Effector memory CD4-positive, alpha-beta T cell (primary cell): ENCODE measurements around the gene CNP.
"Not testable (repeated sequence)": the region's sequence is repeated elsewhere in the genome, so short reads cannot be mapped to it uniquely, and the experiment has no call there.

ENCODE experiments used
- DNase-seq, 3 donors: peaks; one replicate each; pipeline ENCODE4 v3.0.0-alpha.2; 2020
- H3K27ac ChIP-seq: 2 replicates; pipeline ENCODE4 v1.7.0; 2013; ENCODE audit warnings: mild to moderate bottlenecking, low read length, moderate library complexity; ENCODE audit not compliant: insufficient read depth, poor library complexity, severe bottlenecking
- H3K27me3 ChIP-seq: replicated peaks from 2 replicates; pipeline ENCODE4 v1.7.0; 2013; ENCODE audit warnings: mild to moderate bottlenecking, low read length; ENCODE audit not compliant: insufficient read depth, control insufficient read depth, poor library complexity, severe bottlenecking
- H3K36me3 ChIP-seq: 2 replicates; pipeline ENCODE4 v1.7.0; 2013; ENCODE audit warnings: mild to moderate bottlenecking, low read length, moderate library complexity; ENCODE audit not compliant: control insufficient read depth, insufficient read depth
- H3K4me1 ChIP-seq: 2 replicates; pipeline ENCODE4 v1.7.0; 2013; ENCODE audit warnings: low read length, mild to moderate bottlenecking; ENCODE audit not compliant: control insufficient read depth, insufficient read depth, poor library complexity, severe bottlenecking
- H3K4me3 ChIP-seq: 2 replicates; pipeline ENCODE4 v1.7.0; 2013; ENCODE audit warnings: low read length, low read depth, mild to moderate bottlenecking; ENCODE audit not compliant: insufficient read depth, poor library complexity, severe bottlenecking
- H3K9me3 ChIP-seq: 2 replicates; pipeline ENCODE4 v1.7.0; 2013; ENCODE audit warnings: mild to moderate bottlenecking, low read length, moderate library complexity; ENCODE audit not compliant: control insufficient read depth

The CNP gene

GRCh38 chr17:41928693-41929251 is 37.8 kb upstream of the CNP start:
- Histone ChIP-seq H3K27ac (no peak overlapping the region), H3K36me3 (no peaks in the 10 kb centered on the region), H3K4me3 (no peak overlapping the region), H3K9me3 (no peaks in the 10 kb centered on the region), H3K27me3 (no peaks in the 10 kb centered on the region), H3K4me1 (peaks cover 5% of the 10 kb centered on the region)
- DNase-seq = no peak

- Histone ChIP-seq H3K27ac (peak within 1 kb of the TSS; percentile 84), H3K9me3 (no peaks in the 10 kb centered on the region), H3K4me1 (peaks cover 5% of the 10 kb centered on the region), H3K36me3 (no peaks in the 10 kb centered on the region), H3K27me3 (no peaks in the 10 kb centered on the region), H3K4me3 (peak within 1 kb of the TSS; percentile 54)
- DNase-seq = peak; percentile 92 to 95 (median 94)
These were observed 36.4 kb upstream of the CNP start, which contains the start of gene ODAD4 for GRCh38 chr17:41930009-41930832. TSS of gene ODAD4 (plus strand) at chr17:41930617. CDS start at chr17:41930724, 107 bp downstream.

GRCh38 chr17:41930833-41931156 is 35.8 kb upstream of the CNP start:
- not testable (repeated sequence) for H3K9me3 ChIP-seq, H3K36me3 ChIP-seq, H3K27me3 ChIP-seq, DNase-seq, H3K4me1 ChIP-seq
- Histone ChIP-seq H3K4me3 (peak overlapping the region; percentile 54), H3K27ac (peak overlapping the region; percentile 84)

- H3K27me3 ChIP-seq, DNase-seq, H3K4me1 ChIP-seq, H3K27ac ChIP-seq, H3K4me3 ChIP-seq, H3K36me3 ChIP-seq, H3K9me3 ChIP-seq: not testable (repeated sequence)
These were observed 34.9 kb upstream of the CNP start for GRCh38 chr17:41931715-41932114.

GRCh38 chr17:41932816-41933389 is 33.7 kb upstream of the CNP start:
- no peak overlapping the region for H3K4me3 ChIP-seq
- H3K9me3 ChIP-seq = no peaks in the 10 kb centered on the region
- H3K36me3 ChIP-seq = no peaks in the 10 kb centered on the region
- peaks cover 5% of the 10 kb centered on the region for H3K4me1 ChIP-seq
- no peak overlapping the region for H3K27ac ChIP-seq
- no peaks in the 10 kb centered on the region for H3K27me3 ChIP-seq
- no peak for DNase-seq

GRCh38 chr17:41935641-41936040 is 31.0 kb upstream of the CNP start:
- H3K27ac ChIP-seq = no peak overlapping the region
- H3K36me3 ChIP-seq = no peaks in the 10 kb centered on the region
- no peaks in the 10 kb centered on the region for H3K4me1 ChIP-seq
- H3K27me3 ChIP-seq = no peaks in the 10 kb centered on the region
- H3K4me3 ChIP-seq = no peak overlapping the region
- no peaks in the 10 kb centered on the region for H3K9me3 ChIP-seq
- no peak for DNase-seq

- Histone ChIP-seq H3K4me3 (no peak overlapping the region), H3K27me3 (no peaks in the 10 kb centered on the region), H3K4me1 (no peaks in the 10 kb centered on the region), H3K27ac (no peak overlapping the region), H3K36me3 (no peaks in the 10 kb centered on the region), H3K9me3 (no peaks in the 10 kb centered on the region)
- no peak for DNase-seq
These were observed 28.3 kb upstream of the CNP start for GRCh38 chr17:41937970-41938954.

GRCh38 chr17:41939044-41939692 is 27.4 kb upstream of the CNP start:
- H3K27ac ChIP-seq = no peak overlapping the region
- no peak overlapping the region for H3K4me3 ChIP-seq
- H3K36me3 ChIP-seq = no peaks in the 10 kb centered on the region
- H3K4me1 ChIP-seq = no peaks in the 10 kb centered on the region
- H3K9me3 ChIP-seq = no peaks in the 10 kb centered on the region
- H3K27me3 ChIP-seq = no peaks in the 10 kb centered on the region
- no peak for DNase-seq

GRCh38 chr17:41939693-41940090 is 26.9 kb upstream of the CNP start:
- Histone ChIP-seq H3K36me3 (no peaks in the 10 kb centered on the region), H3K27me3 (no peaks in the 10 kb centered on the region), H3K9me3 (no peaks in the 10 kb centered on the region), H3K27ac (no peak overlapping the region), H3K4me1 (no peaks in the 10 kb centered on the region), H3K4me3 (no peak overlapping the region)
- DNase-seq = no peak
